Breast epithelium (tissue), 3 donors: ENCODE data around the gene OR56A4.

Source experiments
- POLR2AphosphoS5 ChIP-seq, 3 donors: sonication (generic); formaldehyde crosslinking; IDR thresholded peaks; one replicate each; pipeline ENCODE4 v1.6.1; 2017; ENCODE audit warnings: antibody characterized with exemption in 3 of 3
- TF ChIP-seq, protein P1 (sequence below), 3 donors: fragments of 450-650 bp; IDR thresholded peaks; one replicate each; pipeline ENCODE4 v1.5.1; 2016 to 2017; ENCODE audit warnings: antibody characterized with exemption in 3 of 3, mild to moderate bottlenecking in 3 of 3, moderate library complexity in 3 of 3

DNA sequence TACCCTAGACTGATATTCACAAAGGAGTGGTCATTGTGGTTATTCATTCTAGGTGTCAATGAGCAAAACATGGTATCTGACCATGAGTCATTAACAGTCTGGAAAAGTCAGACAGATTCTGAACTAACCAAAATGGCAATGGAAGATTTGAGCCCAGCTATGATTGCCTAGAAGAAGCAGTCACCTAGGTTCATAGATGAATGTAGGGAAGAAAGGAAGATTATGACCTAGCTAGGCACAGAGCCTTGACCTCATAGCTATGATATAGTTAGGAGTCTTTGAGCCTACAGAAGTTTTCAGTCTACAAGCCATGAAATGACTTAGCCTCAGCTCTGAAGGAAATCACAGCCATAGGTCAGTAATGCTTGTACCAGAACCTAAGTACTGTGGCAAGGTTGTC is 351 bp downstream of the OR56A4 start:
- TF ChIP-seq POLR2AphosphoS5 (IDR thresholded peaks at IDR 0.05): no peak
- TF ChIP-seq, protein P1, sequence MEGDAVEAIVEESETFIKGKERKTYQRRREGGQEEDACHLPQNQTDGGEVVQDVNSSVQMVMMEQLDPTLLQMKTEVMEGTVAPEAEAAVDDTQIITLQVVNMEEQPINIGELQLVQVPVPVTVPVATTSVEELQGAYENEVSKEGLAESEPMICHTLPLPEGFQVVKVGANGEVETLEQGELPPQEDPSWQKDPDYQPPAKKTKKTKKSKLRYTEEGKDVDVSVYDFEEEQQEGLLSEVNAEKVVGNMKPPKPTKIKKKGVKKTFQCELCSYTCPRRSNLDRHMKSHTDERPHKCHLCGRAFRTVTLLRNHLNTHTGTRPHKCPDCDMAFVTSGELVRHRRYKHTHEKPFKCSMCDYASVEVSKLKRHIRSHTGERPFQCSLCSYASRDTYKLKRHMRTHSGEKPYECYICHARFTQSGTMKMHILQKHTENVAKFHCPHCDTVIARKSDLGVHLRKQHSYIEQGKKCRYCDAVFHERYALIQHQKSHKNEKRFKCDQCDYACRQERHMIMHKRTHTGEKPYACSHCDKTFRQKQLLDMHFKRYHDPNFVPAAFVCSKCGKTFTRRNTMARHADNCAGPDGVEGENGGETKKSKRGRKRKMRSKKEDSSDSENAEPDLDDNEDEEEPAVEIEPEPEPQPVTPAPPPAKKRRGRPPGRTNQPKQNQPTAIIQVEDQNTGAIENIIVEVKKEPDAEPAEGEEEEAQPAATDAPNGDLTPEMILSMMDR (IDR thresholded peaks at IDR 0.05): no peak
